C4-2B (cell line): ENCODE data around the gene SORL1.

Experiments used
- H3K27ac ChIP-seq: fragments of 450-650 bp; 2 replicates; pipeline ENCODE4 v1.5.1; 2017
- ZFX ChIP-seq: fragments of 450-650 bp; IDR thresholded peaks from 2 replicates; pipeline ENCODE4 v1.6.1; 2017
- TF ChIP-seq, protein P1 (sequence below): fragments of 450-650 bp; conservative IDR thresholded peaks from 2 replicates; pipeline ENCODE4 v1.5.1; 2017; ENCODE audit warnings: mild to moderate bottlenecking

SORL1 gene

DNA sequence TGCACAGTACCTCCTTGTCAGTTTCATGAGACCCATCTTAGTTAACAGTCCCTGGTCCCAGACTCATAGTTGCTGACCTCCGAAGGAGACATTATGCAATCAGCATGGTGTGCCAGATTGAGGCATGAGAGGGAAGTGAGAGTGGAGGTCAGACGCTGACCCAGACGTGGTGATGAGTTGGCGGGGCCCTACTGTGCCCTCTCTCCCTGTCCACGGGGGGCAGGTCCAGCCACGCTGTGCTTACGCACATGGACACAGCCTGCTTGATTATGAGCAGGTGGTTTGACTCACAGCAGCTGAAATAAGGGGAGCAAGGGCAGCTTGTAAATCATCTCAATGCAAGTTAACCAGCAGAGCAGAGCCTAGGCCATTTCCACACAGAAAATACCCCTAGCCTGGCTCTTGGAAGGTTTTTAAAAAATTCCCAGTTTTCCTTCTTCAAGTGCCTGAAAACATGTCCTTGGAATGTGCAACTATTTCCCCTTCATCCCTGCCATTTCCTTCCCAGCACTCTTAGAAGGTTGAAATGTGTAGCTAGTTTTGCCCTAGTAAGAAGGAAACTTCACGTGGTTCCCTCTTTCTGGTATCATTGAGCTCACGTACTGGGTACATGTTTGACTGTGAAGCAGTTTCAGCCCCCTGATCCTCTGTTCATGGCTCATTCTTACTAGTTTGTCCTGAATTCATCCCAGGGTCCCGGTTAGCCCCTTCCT, 123.3 kb downstream of the SORL1 start:
- no peak for TF ChIP-seq ZFX
- TF ChIP-seq, protein P1, sequence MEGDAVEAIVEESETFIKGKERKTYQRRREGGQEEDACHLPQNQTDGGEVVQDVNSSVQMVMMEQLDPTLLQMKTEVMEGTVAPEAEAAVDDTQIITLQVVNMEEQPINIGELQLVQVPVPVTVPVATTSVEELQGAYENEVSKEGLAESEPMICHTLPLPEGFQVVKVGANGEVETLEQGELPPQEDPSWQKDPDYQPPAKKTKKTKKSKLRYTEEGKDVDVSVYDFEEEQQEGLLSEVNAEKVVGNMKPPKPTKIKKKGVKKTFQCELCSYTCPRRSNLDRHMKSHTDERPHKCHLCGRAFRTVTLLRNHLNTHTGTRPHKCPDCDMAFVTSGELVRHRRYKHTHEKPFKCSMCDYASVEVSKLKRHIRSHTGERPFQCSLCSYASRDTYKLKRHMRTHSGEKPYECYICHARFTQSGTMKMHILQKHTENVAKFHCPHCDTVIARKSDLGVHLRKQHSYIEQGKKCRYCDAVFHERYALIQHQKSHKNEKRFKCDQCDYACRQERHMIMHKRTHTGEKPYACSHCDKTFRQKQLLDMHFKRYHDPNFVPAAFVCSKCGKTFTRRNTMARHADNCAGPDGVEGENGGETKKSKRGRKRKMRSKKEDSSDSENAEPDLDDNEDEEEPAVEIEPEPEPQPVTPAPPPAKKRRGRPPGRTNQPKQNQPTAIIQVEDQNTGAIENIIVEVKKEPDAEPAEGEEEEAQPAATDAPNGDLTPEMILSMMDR, result no peak
- no peak overlapping the region for H3K27ac ChIP-seq

DNA sequence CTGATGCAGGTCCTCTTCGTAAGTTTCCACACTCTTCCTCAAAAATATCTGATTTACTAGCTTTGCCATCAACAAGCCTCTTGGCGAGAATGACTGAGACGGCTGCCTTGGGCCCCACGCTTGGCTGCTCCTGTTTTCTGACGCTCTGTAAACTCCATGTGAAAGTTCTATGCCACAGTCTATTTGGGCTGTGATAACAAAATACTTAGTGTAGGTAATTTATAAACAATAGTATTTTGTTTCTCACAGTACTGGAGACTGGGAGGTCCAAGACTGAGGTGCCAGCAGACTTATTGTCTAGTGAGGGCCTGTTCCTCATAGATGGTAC, 123.8 kb downstream of the SORL1 start:
- no peak overlapping the region for H3K27ac ChIP-seq
- TF ChIP-seq ZFX, result no peak
- TF ChIP-seq, protein P1, result no peak

DNA sequence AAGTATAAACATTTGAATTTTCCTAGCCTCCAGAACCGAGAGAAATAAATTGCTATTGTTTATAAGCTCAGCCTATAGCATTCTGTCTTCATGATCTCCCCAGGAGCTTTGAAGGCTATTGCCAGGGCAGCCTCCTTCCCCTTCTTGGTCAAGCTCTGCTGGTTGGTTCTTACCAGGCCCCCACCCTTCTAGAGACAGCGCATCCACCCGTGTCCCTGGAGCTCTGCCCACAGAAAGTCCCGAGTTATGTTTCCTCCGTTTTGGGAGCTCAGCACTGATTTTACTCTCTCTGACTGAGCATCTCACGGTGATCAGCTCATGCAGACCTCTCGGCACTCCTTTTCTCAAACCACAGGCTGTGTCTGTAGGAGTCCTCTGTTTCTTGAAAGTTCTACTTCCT, 124.4 kb downstream of the SORL1 start:
- no peak overlapping the region for H3K27ac ChIP-seq
- TF ChIP-seq, protein P1, result no peak
- no peak for TF ChIP-seq ZFX

DNA sequence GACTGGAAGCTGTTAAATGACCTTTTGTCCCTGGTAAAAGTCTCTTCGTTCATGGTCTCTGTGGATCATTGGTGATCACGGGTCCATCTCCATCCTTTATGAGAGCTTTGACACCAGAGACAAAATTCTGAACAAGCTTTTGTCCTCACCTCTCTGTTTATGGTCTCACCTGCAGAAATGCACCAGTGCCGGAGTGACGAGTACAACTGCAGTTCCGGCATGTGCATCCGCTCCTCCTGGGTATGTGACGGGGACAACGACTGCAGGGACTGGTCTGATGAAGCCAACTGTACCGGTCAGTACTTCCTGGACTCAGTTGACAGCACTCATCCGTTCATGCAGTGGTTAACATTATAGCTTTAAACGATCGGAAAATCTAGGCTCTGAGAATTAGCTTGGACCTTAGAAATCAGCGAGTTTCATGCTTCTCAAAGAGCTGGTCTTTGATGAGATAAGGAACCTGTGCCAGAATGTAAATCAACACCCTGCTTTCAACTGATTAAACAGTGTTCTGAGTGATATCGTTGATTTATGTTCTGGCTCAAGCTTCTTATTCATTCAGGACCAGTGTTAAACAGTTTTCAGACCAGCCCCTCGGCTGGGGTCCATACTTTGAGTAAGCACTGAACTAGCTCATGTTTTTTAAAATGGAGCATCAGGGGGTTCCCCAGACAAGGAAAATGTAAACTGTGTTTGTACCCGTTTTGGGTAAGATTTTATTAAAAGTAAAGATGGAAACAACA, 125.2 kb downstream of the SORL1 start:
- no peak overlapping the region for H3K27ac ChIP-seq
- TF ChIP-seq, protein P1, result no peak
- no peak for TF ChIP-seq ZFX

DNA sequence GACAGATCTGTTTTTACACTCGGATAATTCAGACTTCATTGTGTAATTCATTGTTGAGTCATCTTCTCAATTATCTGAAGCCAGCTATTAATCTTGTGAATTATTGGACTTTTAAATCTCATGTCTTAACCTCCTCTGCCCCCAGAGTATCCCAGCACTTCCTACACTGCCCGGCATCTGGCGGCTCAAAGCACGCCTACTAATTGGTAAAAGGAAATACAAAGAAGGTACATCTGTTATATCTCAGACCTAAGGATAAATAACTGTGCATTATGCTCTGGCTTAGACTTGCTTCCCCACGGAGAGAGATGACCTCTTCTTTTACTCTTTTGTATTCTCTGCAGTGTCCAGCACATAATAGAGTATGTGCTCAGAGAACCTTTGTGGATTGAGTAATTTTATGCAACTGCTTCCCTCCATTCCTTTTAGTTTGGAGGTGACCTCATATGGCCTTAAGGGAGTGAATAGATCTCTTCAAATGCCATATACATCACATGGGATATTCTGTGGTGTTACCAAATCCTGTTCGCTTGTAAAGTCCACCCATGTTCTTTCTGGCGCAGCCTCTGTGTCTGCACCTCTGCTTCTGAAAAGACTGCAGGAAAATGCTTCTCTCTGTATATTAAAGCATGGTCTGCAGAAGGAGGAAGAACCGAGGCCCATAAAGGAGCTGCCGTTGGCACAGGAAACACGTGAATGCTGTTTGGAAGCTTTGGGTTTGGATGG, 126.3 kb downstream of the SORL1 start:
- TF ChIP-seq, protein P1, result no peak
- TF ChIP-seq ZFX, result no peak
- no peak overlapping the region for H3K27ac ChIP-seq

DNA sequence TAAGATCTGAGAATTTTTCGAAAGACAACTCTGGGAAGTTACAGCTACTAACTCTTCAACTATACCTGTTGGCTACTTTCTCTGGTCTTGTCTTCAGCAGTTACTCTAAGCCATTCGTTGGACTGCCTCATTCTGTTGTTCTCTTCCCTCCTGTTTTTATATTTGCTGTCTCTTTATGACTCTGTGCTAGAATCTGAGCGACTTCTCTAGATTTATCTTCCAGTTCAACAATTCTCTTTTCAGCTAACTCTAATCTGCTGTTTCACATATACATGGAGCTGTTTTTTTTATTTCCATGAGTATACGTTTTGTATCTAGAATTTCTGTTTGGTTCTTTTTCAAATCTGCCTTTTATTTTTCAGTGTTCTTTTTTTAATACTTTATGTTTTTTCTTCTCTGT, 128.0 kb downstream of the SORL1 start:
- no peak for TF ChIP-seq ZFX
- H3K27ac ChIP-seq, result no peak overlapping the region

DNA sequence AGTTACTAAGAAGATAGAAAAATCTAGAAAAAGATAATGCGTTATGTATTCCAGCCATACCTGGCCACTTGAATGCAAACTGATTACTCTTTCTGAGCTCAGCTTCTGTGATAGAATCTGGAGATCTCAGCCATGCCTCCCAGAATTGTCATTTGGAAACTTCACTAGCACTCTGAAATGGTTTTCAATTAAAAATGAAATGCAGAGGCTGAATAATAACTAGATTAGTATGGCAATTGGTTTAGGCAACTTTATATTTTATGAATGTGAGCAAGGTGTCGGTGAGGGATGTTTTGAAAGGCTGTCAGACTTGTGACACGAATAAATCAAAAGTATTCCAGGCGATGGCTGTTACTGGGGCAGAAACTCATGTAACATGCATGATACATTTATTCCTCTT, 129.5 kb downstream of the SORL1 start:
- no peak overlapping the region for H3K27ac ChIP-seq
- TF ChIP-seq ZFX, result no peak
- TF ChIP-seq, protein P1, result no peak
